AG04450 (cell line): ENCODE measurements around the gene CD74. TPM values are rescaled to one million over a fixed set of nuclear protein-coding genes. Genes with fewer than 3 reads are reported as not detected.
"Not testable (repeated sequence)": the region's sequence is repeated elsewhere in the genome, so short reads cannot be mapped to it uniquely, and the experiment has no call there.

Source experiments
- CTCF ChIA-PET: fragments of 300-600, 350-600 bp; formaldehyde crosslinking; extraction: SDS; loops from one replicate; lab custom pipeline; 2022; ENCODE audit warnings: antibody characterized with exemption, inconsistent platforms; lab: Charles Lee
- POLR2A ChIA-PET: fragments of 350-600 bp; formaldehyde crosslinking; extraction: SDS; loops from one replicate; lab custom pipeline; 2021; ENCODE audit warnings: antibody characterized with exemption, inconsistent platforms; lab: Yijun Ruan, JAX
- DNase-seq: peaks from one replicate; pipeline ENCODE4 v3.0.0-alpha.2; 2011; ENCODE audit warnings: low read depth, low spot score
- H3K27ac ChIP-seq: one replicate; pipeline ENCODE4 v1.5.1; 2012; ENCODE audit warnings: low read depth, low read length, control low read depth
- H3K27me3 ChIP-seq: one replicate; pipeline ENCODE4 v1.6.0; 2012; ENCODE audit warnings: low read length; ENCODE audit not compliant: control insufficient read depth, insufficient read depth
- H3K4me3 ChIP-seq: 2 replicates; pipeline ENCODE4 v1.5.1; 2011; ENCODE audit warnings: mild to moderate bottlenecking, low read depth, low read length, control low read depth
- H3K9me3 ChIP-seq: 2 replicates; pipeline ENCODE4 v1.5.1; 2012; ENCODE audit warnings: low read length; ENCODE audit not compliant: control insufficient read depth, insufficient read depth
- polyA plus RNA-seq: library from polyadenylated mRNA; depleted of rRNA; stranded (reverse); fragments of >200 nt; gene quantifications from 2 replicates; pipeline ENCODE4 v1.2.3, GENCODE V29; 2011
- TF ChIP-seq, protein P1 (sequence below): IDR thresholded peaks from 2 replicates; pipeline ENCODE4 v1.5.1; 2011; ENCODE audit warnings: low read depth, low read length, control low read depth, inconsistent platforms

The CD74 gene
- polyA plus RNA-seq, 1 experiment, result 2.9 TPM

DNA sequence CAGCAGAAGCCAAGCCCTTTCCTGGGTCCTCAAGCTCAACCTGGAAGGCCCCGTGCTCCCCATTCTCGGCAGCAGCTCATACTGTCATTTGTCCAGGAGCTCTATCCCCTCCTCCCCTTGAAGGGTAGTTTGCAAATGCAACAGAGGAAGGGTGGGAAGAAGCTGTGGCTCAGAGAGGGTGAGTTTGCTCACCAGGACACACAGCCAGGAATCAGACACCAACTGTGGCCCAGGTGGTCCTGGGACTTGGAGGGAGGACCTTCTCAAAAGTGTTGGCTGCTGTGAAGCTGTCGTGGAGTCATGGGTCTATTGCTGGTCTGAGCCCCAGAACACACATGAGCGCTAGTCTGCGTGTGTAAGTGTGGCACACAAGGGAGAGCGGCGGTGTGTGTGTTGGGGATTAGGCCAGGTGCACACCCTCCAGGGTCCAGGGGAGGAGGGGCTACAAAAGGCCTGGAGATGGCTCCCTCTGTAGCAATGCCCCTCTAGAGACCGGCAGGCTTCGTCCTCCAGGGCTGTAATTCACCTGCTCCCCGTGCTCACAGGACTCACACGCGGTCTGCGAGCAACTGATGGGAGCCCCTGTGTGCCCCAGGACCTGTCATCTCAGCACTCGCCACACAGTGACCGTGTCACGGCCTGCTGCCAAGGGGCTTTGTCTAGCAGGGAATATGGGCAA, 45.0 kb upstream of the CD74 start:
- Histone ChIP-seq H3K27me3 (no peaks in the 10 kb centered on the region), H3K27ac (no peak overlapping the region), H3K9me3 (no peaks in the 10 kb centered on the region), H3K4me3 (no peak overlapping the region)
- no peak for DNase-seq
- ChIA-PET POLR2A (interaction anchor here (1.6 kb wide), 1 partner anchor 32 kb away, joined by 6 read pairs; no protein-coding TSS in a partner anchor), CTCF (interaction anchor here (0.5 to 6.0 kb wide), 34 partner anchors 8 to 344 kb away, joined by 3 to 87 read pairs (median 6); partner anchors contain the start of genes RBM22 and RPS14)
- TF ChIP-seq, protein P1, sequence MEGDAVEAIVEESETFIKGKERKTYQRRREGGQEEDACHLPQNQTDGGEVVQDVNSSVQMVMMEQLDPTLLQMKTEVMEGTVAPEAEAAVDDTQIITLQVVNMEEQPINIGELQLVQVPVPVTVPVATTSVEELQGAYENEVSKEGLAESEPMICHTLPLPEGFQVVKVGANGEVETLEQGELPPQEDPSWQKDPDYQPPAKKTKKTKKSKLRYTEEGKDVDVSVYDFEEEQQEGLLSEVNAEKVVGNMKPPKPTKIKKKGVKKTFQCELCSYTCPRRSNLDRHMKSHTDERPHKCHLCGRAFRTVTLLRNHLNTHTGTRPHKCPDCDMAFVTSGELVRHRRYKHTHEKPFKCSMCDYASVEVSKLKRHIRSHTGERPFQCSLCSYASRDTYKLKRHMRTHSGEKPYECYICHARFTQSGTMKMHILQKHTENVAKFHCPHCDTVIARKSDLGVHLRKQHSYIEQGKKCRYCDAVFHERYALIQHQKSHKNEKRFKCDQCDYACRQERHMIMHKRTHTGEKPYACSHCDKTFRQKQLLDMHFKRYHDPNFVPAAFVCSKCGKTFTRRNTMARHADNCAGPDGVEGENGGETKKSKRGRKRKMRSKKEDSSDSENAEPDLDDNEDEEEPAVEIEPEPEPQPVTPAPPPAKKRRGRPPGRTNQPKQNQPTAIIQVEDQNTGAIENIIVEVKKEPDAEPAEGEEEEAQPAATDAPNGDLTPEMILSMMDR, result no peak

DNA sequence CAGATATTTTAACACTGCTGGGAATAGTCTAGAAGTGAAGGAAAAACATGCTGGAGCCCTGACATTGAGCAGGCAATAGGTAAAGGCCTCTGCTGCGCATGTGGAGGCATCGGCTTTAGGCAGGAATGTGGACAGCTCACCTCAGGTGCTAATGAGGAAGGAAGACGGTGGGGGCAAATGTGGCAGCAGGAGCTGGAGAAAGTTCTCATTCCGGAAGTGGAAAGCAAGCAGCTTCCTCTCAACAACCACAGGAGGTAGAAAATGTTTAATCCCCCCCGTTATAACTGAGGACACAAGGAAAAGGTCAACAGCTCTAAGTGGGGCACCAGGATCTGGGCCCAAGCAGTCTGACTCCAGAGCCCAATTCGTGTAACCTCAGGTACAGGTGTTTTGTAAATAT, 44.4 kb upstream of the CD74 start:
- CTCF ChIA-PET, result interaction anchor here (0.6 to 6.0 kb wide), 6 partner anchors 17 to 595 kb away, joined by 3 to 87 read pairs (median 4); no protein-coding TSS in a partner anchor
- Histone ChIP-seq H3K4me3 (no peak overlapping the region), H3K27me3 (no peaks in the 10 kb centered on the region), H3K27ac (no peak overlapping the region), H3K9me3 (no peaks in the 10 kb centered on the region)
- POLR2A ChIA-PET, result no interaction called here
- DNase-seq, result no peak
- TF ChIP-seq, protein P1, result no peak

- Histone ChIP-seq H3K4me3 (no peak overlapping the region), H3K27me3 (no peaks in the 10 kb centered on the region), H3K27ac (no peak overlapping the region), H3K9me3 (peaks cover 4% of the 10 kb centered on the region; the same call in 1 of the 2 replicates)
- ChIA-PET CTCF (interaction anchor here (0.7 to 3.3 kb wide), 3 partner anchors 69 to 106 kb away, joined by 3 to 10 read pairs (median 3); no protein-coding TSS in a partner anchor), POLR2A (no interaction called here)
- DNase-seq, result no peak
- TF ChIP-seq, protein P1, result no peak
Observed at GRCh38 chr5:150454492-150455229, 42.0 kb upstream of the CD74 start.

GRCh38 chr5:150454027-150454426, 41.3 kb upstream of the CD74 start:
- POLR2A ChIA-PET, H3K27me3 ChIP-seq, H3K4me3 ChIP-seq, H3K27ac ChIP-seq, CTCF ChIA-PET, DNase-seq, H3K9me3 ChIP-seq: not testable (repeated sequence)

DNA sequence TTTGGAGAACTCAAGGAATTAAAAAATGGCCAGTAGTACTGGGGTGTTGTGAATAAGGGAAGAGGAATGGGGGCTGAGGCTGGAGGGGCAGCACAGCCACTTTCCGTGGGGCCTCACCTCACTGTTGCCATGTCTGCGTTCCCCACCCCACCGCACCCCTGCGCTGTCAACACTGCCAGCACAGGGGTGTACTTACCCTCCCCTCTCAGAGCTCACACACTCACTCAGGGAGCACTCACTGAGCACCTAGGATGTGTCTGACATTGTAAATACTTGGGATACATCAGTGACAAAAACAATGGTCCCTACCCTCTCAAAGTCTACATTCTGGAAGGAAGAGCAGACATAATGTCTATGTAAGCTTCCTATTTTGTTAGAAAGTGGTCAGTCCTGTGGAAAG, 40.2 kb upstream of the CD74 start:
- TF ChIP-seq, protein P1, result no peak

More for the DNA sequence above, 40.2 kb upstream of the CD74 start:
- ChIA-PET CTCF (no interaction called here), POLR2A (no interaction called here)
- peaks cover 8% of the 10 kb centered on the region; the same call in 1 of the 2 replicates for H3K9me3 ChIP-seq
- no peak overlapping the region for H3K4me3 ChIP-seq
- no peak overlapping the region for H3K27ac ChIP-seq
- DNase-seq, result no peak
- H3K27me3 ChIP-seq, result no peaks in the 10 kb centered on the region
